Stimulated activated CD8-positive, alpha-beta memory T cell treated with anti-CD3 and anti-CD28 coated beads, Interleukin-12 subunit alpha, Interleukin-12 subunit beta, amount 100 ng/mL, for 4 hours (primary cell): ENCODE results near the gene HSBP1L1.

ENCODE experiments used
- DNase-seq: peaks from one replicate; pipeline ENCODE4 v3.0.0-alpha.2; 2020; ENCODE audit warnings: low read depth

The HSBP1L1 gene

GRCh38 chr18:79964330-79965118 is at the start of gene HSBP1L1:
TSS of gene HSBP1L1 (plus strand) at chr18:79964643. CDS start at chr18:79964736, 93 bp downstream.
- DNase-seq = peak; percentile 36

GRCh38 chr18:79915161-79916127 is 49.0 kb upstream of the HSBP1L1 start:
- DNase-seq = no peak

GRCh38 chr18:79916128-79916494 is 48.3 kb upstream of the HSBP1L1 start:
- DNase-seq = no peak

- no peak for DNase-seq
Observed at GRCh38 chr18:79916546-79917168, 47.8 kb upstream of the HSBP1L1 start.

GRCh38 chr18:79917169-79917852 is 47.1 kb upstream of the HSBP1L1 start:
- no peak for DNase-seq

GRCh38 chr18:79917853-79918614 is 46.4 kb upstream of the HSBP1L1 start:
- no peak for DNase-seq

- DNase-seq = no peak
Observed at GRCh38 chr18:79918615-79919011, 45.8 kb upstream of the HSBP1L1 start.

- no peak for DNase-seq
Observed at GRCh38 chr18:79919089-79919488, 45.4 kb upstream of the HSBP1L1 start.

GRCh38 chr18:79921984-79922965 is 42.2 kb upstream of the HSBP1L1 start:
- no peak for DNase-seq

GRCh38 chr18:79922971-79923411 is 41.5 kb upstream of the HSBP1L1 start:
- DNase-seq = no peak

- no peak for DNase-seq
Observed at GRCh38 chr18:79923896-79924585, 40.4 kb upstream of the HSBP1L1 start.

- no peak for DNase-seq
Observed at GRCh38 chr18:79924814-79925731, 39.4 kb upstream of the HSBP1L1 start.

GRCh38 chr18:79926306-79926705 is 38.1 kb upstream of the HSBP1L1 start:
- no peak for DNase-seq

- no peak for DNase-seq
Observed at GRCh38 chr18:79926715-79927606, 37.5 kb upstream of the HSBP1L1 start.

GRCh38 chr18:79927607-79928562 is 36.6 kb upstream of the HSBP1L1 start:
- no peak for DNase-seq

GRCh38 chr18:79928563-79928960 is 35.9 kb upstream of the HSBP1L1 start:
- DNase-seq = no peak
